GM18907 (cell line): ENCODE measurements around the gene SLC27A5.
"Not testable (repeated sequence)": the region's sequence is repeated elsewhere in the genome, so short reads cannot be mapped to it uniquely, and the experiment has no call there.

Experiments used
- ATAC-seq: cut with Tn5 transposase; IDR thresholded peaks from one replicate; pipeline ENCODE4 v1.9.1; 2021; ENCODE audit warnings: mild to moderate bottlenecking, moderate library complexity; ENCODE audit not compliant: unreplicated experiment

The SLC27A5 gene

GRCh38 chr19:58529405-58529804 lies 17.6 kb upstream of the SLC27A5 start:
- no peak for ATAC-seq

- ATAC-seq: no peak
Measured at GRCh38 chr19:58522709-58523108, 10.9 kb upstream of the SLC27A5 start.

DNA sequence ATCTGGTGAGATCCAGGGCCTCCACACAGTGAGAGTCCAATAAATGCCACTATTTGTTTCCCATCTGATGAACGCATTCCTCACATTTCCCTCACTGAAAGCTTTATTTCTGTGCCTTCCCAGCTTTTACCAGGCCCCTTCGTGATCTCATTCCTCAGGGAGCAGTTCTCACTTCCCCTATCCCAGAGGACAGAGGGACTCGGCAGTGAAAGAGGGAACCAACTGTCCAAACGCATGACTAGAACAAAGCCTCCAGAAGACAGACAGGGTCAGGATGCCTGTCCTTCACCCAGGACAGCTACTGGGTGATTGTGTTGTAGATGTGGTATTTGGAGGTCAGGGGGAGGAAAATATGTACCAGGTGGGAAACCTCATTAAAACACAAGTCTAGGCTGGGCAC lies 9.9 kb upstream of the SLC27A5 start:
- no peak for ATAC-seq

DNA sequence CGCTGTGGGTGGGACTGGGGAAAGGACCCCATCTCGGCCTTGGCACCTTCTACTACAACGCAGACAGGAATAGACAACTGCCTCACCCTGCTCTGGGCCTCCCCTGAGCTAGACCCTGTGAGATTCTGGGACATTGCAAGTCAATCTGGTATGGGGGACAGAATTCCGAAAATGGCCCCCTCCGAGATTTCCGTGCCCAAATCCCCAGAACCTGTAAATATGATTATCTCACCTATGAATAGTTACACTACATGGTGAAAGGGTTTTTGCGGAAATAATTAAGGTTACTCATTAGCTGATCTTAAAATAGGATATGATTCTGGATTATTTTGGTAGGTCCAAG lies 8.4 kb upstream of the SLC27A5 start:
- no peak for ATAC-seq

GRCh38 chr19:58519355-58520256 lies 7.8 kb upstream of the SLC27A5 start, which contains the start of gene ZBTB45:
Gene ZBTB45, minus strand, starts transcription at chr19:58519810. Its CDS starts 2,137 bp downstream, at chr19:58517673.
- peak; percentile 85 for ATAC-seq

DNA sequence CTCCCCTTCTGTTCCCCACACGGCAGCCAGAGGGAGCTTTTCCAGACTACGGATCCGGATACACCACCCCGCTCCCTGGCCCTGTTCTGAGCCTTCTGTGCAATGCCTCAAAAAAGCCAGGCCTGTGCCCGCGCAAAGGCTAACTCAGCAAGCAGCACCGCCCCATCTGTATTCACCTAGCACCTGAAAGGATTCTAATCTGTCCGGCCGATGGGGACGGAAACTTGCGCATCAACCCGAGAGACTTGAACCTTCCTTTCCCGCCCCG lies 7.2 kb upstream of the SLC27A5 start:
- ATAC-seq: peak; percentile 6

- no peak for ATAC-seq
Measured at GRCh38 chr19:58518256-58519086, 6.7 kb upstream of the SLC27A5 start.

GRCh38 chr19:58516964-58517833 lies 5.4 kb upstream of the SLC27A5 start:
- ATAC-seq: no peak

- ATAC-seq: no peak
Measured at GRCh38 chr19:58516246-58516836, 4.5 kb upstream of the SLC27A5 start.

DNA sequence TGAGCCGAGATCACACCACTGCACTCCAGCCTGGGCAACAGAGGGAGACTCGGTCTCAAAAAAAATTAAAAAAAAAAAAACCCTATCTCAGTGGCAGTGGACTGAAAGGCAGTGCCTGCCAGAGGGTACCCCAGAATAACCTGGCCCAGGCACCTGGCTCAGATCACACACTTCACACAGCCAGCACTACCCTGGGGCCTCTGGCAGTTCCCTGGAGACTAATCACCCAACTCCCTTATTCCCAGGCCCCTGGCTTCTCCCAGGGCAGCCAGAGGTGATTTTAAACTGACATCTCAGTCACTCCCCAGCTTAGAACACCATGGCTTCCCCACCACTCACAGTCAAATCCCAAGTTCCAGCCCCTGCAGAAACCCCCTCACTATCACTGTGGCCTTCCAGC lies 3.5 kb upstream of the SLC27A5 start:
- ATAC-seq: no peak

GRCh38 chr19:58514564-58515022 lies 2.8 kb upstream of the SLC27A5 start:
- ATAC-seq: no peak

DNA sequence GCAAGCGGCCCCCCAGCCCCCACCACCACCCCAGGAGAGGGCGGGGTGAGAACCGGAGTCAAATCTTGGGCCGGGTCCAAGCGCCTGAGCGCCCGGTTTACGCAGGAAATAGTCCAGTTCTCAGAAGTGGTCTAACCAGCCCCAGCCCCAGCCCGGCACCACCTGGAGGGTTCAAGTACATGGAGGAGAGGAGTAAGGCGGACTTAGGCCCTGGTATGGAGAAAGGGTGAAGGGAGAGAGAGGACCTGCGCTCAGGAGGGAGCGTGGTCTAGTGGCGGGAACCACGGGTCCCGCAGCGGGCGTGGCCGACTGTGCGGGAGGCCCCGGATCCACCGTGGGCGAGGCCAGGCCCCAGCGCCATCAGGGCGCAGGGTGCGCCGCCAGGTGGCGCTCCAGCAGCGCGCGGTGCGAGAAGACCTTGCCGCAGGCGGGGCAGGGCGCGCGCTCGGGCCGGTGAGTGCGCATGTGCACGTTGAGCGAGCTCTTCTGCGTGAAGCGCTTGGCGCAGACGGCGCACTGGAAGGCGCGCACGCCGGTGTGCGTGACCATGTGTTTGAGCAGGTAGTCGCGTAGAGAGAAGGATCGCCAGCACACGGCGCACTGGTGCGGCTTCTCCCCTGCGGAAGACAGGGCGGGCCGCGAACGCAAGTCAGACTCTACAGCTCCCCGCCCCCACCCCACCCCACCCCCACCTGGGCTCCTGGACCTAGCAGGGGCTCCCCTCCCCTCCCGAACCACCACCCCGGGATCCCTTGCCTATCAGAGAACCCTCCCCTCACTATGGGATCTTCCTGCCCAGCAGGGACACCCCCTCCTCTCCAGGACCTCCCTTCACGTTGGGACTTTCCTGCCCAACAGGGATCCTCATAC lies 2.1 kb upstream of the SLC27A5 start:
- peak; percentile 63 for ATAC-seq

- ATAC-seq: no peak
Measured at GRCh38 chr19:58513213-58513693, 1.5 kb upstream of the SLC27A5 start.

DNA sequence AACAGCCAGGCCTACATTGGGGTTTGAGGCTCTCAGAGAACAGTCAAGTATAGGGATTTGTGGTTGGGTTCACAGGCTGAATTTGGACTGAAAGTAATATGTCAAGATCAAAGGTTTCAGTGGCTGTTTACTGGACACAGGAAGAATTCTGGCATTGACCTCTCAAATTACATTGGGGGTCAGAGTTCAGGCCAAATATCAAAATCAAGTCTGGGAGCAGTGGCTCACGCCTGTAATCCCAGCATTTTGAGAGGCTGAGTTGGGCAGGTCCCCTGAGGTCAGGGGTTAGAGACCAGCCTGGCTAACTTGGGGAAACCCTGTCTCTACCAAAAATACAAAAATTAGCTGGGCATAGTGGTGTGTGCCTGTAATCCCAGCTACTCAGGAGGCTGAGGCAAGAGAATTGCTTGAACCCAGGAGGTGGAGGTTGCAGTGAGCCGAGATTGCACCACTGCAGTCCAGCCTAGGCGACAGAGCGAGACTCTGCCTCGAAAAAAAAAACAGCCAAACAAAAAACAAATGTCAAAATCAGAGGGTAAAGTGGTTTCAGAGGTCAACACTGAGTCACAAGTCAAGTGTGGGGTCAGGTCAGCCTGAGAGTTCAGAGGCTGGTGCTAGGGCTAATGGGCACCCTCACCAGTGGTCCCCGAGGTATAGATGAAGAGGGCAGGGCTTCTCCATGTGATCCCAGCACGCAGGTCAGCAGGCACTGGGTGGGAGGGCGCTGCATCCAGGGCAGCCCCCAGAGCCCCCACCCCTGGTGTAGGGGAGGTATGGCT lies 1.5 kb downstream of the SLC27A5 start:
- no peak for ATAC-seq

DNA sequence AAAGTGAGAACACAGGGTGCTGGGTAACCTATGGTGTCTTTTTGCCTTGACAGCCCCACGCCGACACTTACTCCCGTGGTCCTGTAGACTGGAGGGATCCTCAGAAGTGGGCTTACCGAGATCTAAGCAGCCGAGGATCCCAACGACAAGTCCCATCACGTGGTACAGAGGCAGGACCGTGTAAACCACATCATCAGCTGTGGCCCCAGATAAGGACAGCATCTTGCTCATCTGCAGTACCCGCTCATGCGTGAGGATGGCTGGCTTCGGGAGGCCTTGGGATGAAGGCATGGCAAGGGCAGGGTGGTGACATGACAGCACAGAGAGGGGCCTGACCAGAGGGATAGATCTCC lies 2.1 kb downstream of the SLC27A5 start:
- ATAC-seq: no peak

DNA sequence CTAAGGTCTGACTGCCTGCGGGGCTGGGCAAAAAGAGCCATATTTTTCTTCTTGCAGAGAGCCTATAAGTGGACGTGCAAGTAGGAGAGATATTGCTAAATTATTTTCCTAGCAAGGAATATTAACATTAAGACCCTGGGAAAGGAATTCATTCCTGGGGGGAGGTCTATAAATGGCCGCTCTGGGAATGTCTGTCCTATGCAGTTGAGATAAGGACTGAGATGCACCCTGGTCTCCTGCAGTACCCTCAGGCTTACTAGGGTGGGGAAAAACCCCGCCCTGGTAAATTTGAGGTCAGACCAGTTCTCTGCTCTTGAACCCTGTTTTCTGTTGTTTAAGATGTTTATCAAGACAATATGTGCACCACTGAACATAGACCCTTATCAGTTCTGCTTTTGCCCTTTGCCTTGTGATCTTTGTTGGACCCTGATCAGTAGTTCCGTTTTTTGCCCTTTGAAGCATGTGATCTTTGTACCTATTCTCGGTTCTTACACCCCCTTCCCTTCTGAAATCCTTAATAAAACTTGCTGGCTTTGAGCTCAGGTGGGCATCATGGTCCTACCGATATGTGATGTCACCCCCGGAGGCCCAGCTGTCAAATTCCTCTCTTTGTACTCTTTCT lies 4.1 kb downstream of the SLC27A5 start:
- ATAC-seq: not testable (repeated sequence)

DNA sequence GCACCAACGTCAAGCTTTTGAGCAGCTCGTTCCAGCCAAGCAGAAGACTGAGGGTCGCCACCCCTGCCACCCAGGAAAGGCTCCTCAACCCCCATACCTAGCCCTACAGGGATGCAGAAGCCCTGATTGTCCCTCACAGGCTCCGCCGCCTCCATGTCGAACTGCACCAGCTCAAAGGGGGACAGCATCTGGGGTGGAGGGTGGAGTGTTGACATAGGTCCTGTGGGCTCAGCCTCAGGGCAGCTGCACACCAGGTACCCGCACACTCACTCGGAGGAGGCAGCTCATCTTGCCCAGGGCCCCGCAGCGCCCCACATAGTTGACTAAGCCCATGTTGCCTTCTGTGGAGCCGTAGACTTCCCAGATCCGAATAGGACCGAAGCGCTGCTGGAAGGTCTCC lies 11.6 kb downstream of the SLC27A5 start:
- no peak for ATAC-seq
